DOHH2 (cell line): ENCODE results near the gene LSM7.

Experiments
- H3F3A ChIP-seq: fragments of 200-600 bp; sonication (generic), shearing (Covaris generic); 2 replicates; pipeline ENCODE4 v1.6.0; 2016; ENCODE audit warnings: antibody characterized with exemption, mild to moderate bottlenecking; ENCODE audit not compliant: control insufficient read depth, insufficient read depth
- H3K27ac ChIP-seq: fragments of 200-600 bp; sonication (generic); 2 replicates; pipeline ENCODE4 v1.5.1; 2014; ENCODE audit warnings: low read depth, mild to moderate bottlenecking, low read length, moderate library complexity
- H3K27me3 ChIP-seq: fragments of 200-600 bp; sonication (generic); 2 replicates; pipeline ENCODE4 v1.6.1; 2014; ENCODE audit warnings: mild to moderate bottlenecking, low read length, mixed read lengths; ENCODE audit not compliant: control insufficient read depth
- H3K36me3 ChIP-seq: fragments of 200-600 bp; sonication (generic); 2 replicates; pipeline ENCODE4 v1.6.1; 2014; ENCODE audit warnings: mild to moderate bottlenecking, low read length, moderate library complexity, mixed read lengths; ENCODE audit not compliant: control insufficient read depth
- H3K4me1 ChIP-seq: fragments of 200-600 bp; sonication (generic); 2 replicates; pipeline ENCODE4 v1.6.1; 2014; ENCODE audit warnings: mild to moderate bottlenecking, low read length, mixed read lengths; ENCODE audit not compliant: control insufficient read depth
- H3K4me2 ChIP-seq: fragments of 200-600 bp; sonication (generic); 2 replicates; pipeline ENCODE4 v1.6.0; 2014; ENCODE audit warnings: mild to moderate bottlenecking, low read length, moderate library complexity
- H3K4me3 ChIP-seq: fragments of 200-600 bp; sonication (generic); 2 replicates; pipeline ENCODE4 v1.5.1; 2014; ENCODE audit warnings: mild to moderate bottlenecking, low read length, mixed read lengths
- H3K79me2 ChIP-seq: fragments of 200-600 bp; sonication (generic); 2 replicates; pipeline ENCODE4 v1.6.1; 2014; ENCODE audit warnings: mild to moderate bottlenecking, low read length, mixed read lengths; ENCODE audit not compliant: control insufficient read depth
- H3K9me2 ChIP-seq: fragments of 200-600 bp; sonication (generic); replicated peaks from 2 replicates; pipeline ENCODE4 v1.6.1; 2014; ENCODE audit warnings: mild to moderate bottlenecking, low read length, mixed read lengths; ENCODE audit not compliant: control insufficient read depth
- H3K9me3 ChIP-seq: fragments of 200-600 bp; sonication (generic); 2 replicates; pipeline ENCODE4 v1.6.1; 2014; ENCODE audit warnings: antibody characterized with exemption, low read length, mixed read lengths; ENCODE audit not compliant: control insufficient read depth, insufficient read depth
- H4K20me1 ChIP-seq: fragments of 200-600 bp; sonication (generic); 2 replicates; pipeline ENCODE4 v1.6.0; 2014; ENCODE audit warnings: low read depth, mild to moderate bottlenecking, antibody characterized with exemption, low read length, moderate library complexity; ENCODE audit not compliant: control insufficient read depth, insufficient read depth
- EZH2phosphoT487 ChIP-seq: fragments of 200-600 bp; sonication (generic); IDR thresholded peaks from 2 replicates; pipeline ENCODE4 v1.6.1; 2017; ENCODE audit warnings: borderline replicate concordance, mild to moderate bottlenecking, antibody characterized with exemption, low read length, moderate library complexity, mixed read lengths
- TF ChIP-seq, protein P1 (sequence below): fragments of 200-600 bp; sonication (generic); IDR thresholded peaks from one replicate; pipeline ENCODE4 v1.5.1; 2014; ENCODE audit warnings: antibody characterized with exemption, mild to moderate bottlenecking, low read depth, low read length; ENCODE audit not compliant: poor library complexity, severe bottlenecking

Gene LSM7

DNA sequence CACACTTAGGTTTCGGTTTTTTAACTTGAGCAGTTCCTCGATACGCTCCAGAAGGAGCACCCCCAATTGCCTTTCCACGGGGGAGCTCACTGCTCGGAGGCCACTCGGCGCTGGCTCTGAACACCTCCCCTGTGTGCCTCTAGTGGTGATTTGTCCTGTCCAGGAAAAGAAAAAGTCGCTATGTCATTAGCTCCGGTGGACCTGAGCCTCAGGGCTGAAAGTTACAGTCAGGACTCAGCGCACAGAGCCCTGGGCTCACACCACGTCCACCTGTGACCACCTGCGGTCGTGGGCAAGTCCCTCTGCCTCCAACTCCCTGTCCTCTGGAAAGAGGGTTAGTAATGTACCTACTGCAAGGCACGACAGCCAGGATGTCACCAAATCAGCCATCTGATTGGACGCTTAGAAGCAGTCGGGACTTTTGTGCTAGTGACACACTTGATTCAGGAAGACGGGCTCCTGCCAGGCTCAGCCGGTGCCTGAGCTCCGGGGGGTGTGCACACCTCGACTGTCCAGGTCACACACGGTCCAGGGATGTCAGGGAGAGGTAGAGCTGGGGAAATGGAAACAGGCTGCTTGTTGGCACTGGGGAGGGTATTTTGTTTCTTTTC, 27.8 kb upstream of the LSM7 start:
- H3K9me2 ChIP-seq, result no peaks in the 10 kb centered on the region
- H3K36me3 ChIP-seq, result peaks cover 13% of the 10 kb centered on the region; the same call in 1 of the 2 replicates
- no peaks in the 10 kb centered on the region for H3K79me2 ChIP-seq
- H3K27ac ChIP-seq, result no peak overlapping the region
- TF ChIP-seq, protein P1, sequence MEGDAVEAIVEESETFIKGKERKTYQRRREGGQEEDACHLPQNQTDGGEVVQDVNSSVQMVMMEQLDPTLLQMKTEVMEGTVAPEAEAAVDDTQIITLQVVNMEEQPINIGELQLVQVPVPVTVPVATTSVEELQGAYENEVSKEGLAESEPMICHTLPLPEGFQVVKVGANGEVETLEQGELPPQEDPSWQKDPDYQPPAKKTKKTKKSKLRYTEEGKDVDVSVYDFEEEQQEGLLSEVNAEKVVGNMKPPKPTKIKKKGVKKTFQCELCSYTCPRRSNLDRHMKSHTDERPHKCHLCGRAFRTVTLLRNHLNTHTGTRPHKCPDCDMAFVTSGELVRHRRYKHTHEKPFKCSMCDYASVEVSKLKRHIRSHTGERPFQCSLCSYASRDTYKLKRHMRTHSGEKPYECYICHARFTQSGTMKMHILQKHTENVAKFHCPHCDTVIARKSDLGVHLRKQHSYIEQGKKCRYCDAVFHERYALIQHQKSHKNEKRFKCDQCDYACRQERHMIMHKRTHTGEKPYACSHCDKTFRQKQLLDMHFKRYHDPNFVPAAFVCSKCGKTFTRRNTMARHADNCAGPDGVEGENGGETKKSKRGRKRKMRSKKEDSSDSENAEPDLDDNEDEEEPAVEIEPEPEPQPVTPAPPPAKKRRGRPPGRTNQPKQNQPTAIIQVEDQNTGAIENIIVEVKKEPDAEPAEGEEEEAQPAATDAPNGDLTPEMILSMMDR, result no peak
- TF ChIP-seq EZH2phosphoT487, result no peak
- no peaks in the 10 kb centered on the region for H3K9me3 ChIP-seq
- no peaks in the 10 kb centered on the region for H3K4me1 ChIP-seq
- H3K4me3 ChIP-seq, result no peak overlapping the region
- H3K27me3 ChIP-seq, result no peaks in the 10 kb centered on the region
- no peaks in the 10 kb centered on the region for H4K20me1 ChIP-seq
- no peak overlapping the region for H3K4me2 ChIP-seq
- no peaks in the 10 kb centered on the region for H3F3A ChIP-seq

DNA sequence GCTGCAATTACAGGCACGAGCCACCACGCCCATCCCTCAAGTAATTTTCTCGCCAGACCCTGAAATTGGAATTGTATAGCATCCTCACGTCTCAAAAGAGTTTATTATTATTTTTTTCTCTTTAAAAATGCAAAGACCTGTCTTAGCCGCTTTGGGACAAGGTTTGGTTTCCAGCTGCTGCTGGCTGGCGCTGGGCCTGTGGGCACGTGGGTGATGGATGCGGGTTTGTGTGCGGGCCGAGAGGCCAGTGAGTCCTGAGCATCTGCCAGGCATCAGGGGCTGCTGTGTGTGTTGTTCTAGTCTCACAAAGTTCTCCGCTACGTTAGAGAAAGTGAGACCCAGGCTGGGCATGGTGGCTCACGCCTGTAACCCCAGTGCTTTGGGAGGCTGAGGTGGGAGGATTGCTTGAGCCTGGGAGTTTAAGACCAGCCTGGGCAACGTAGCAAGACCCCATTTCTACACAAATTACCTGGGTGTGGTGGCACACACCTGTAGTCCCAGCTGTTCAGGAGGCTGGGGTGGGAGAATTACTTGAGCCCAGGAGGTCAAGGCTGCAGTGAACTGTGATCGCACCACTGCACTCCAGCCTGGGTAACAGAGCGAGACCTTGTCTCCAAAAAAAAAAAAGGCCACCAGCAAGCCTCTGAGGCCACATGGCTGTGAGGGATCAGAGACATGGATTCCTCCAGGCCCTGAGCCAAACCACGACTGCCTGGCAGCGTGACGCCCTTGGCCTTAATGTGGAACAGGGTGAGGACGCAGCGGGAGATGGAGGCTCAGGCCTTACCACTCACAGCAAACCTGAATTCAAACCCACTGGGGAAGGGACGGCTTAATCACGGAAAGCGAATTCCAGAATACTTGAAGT, 27.0 kb upstream of the LSM7 start:
- Histone ChIP-seq H3K27me3 (no peaks in the 10 kb centered on the region), H3K4me3 (no peak overlapping the region), H3K4me2 (no peak overlapping the region), H3K36me3 (peaks cover 13% of the 10 kb centered on the region; the same call in 1 of the 2 replicates), H3K9me2 (no peaks in the 10 kb centered on the region), H3K9me3 (no peaks in the 10 kb centered on the region), H4K20me1 (no peaks in the 10 kb centered on the region), H3K4me1 (no peaks in the 10 kb centered on the region), H3F3A (no peaks in the 10 kb centered on the region), H3K79me2 (no peaks in the 10 kb centered on the region), H3K27ac (no peak overlapping the region)
- TF ChIP-seq, protein P1, result no peak
- TF ChIP-seq EZH2phosphoT487, result no peak

DNA sequence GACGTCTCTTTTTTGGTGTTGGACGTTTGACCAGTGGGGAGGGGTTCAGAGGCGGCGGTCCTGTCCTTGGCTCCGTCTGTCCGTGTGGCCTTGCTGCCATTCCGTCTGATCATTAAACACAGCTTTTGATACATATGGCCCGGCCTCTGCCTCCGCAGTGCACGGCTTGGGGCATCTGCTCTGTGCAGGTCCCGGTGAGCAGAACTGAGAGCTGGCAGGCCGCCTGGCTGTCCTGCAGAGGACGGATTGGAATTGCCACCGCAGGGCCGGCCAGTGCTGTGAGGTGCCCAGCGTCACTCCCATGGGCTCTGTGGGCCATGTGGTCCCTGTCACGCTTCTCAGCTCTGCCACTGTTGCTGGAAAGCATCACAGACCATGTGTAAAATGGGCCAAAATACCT, 26.3 kb upstream of the LSM7 start:
- peaks cover 13% of the 10 kb centered on the region; the same call in 1 of the 2 replicates for H3K36me3 ChIP-seq
- no peaks in the 10 kb centered on the region for H3K9me2 ChIP-seq
- no peaks in the 10 kb centered on the region for H3K79me2 ChIP-seq
- H3K4me3 ChIP-seq, result no peak overlapping the region
- H3K27me3 ChIP-seq, result no peaks in the 10 kb centered on the region
- no peaks in the 10 kb centered on the region for H3K9me3 ChIP-seq
- no peak overlapping the region for H3K4me2 ChIP-seq
- TF ChIP-seq, protein P1, result no peak
- no peak for TF ChIP-seq EZH2phosphoT487
- no peak overlapping the region for H3K27ac ChIP-seq
- no peaks in the 10 kb centered on the region for H4K20me1 ChIP-seq
- H3F3A ChIP-seq, result no peaks in the 10 kb centered on the region
- H3K4me1 ChIP-seq, result no peaks in the 10 kb centered on the region
